Trophoblast cell (in vitro differentiated cells and primary cell): Measurements from ENCODE around the gene PCDHB14.
"Not testable (repeated sequence)": the region's sequence is repeated elsewhere in the genome, so short reads cannot be mapped to it uniquely, and the experiment has no call there.

Source experiments
- DNase-seq, 2 donors: peaks; one replicate each; pipeline ENCODE4 v3.0.0-alpha.2; 2016
- H2AFZ ChIP-seq: 2 replicates; pipeline ENCODE4 v1.6.1; 2013; ENCODE audit warnings: low read length, moderate library complexity, mild to moderate bottlenecking; ENCODE audit not compliant: insufficient read depth, poor library complexity
- H2AK5ac ChIP-seq: 2 replicates; pipeline ENCODE4 v1.6.1; 2013; ENCODE audit warnings: mild to moderate bottlenecking, low read length
- H2BK120ac ChIP-seq: 2 replicates; pipeline ENCODE4 v1.6.1; 2013; ENCODE audit warnings: low read length, mild to moderate bottlenecking, moderate library complexity; ENCODE audit not compliant: insufficient read depth, poor library complexity
- H2BK12ac ChIP-seq: 2 replicates; pipeline ENCODE4 v1.6.1; 2013; ENCODE audit warnings: mild to moderate bottlenecking, low read length, moderate library complexity
- H2BK5ac ChIP-seq: 2 replicates; pipeline ENCODE4 v1.6.1; 2013; ENCODE audit warnings: low read length, low read depth, moderate library complexity, mild to moderate bottlenecking; ENCODE audit not compliant: poor library complexity
- H3K14ac ChIP-seq: 2 replicates; pipeline ENCODE4 v1.6.1; 2013; ENCODE audit warnings: mild to moderate bottlenecking, low read length
- H3K18ac ChIP-seq: 2 replicates; pipeline ENCODE4 v1.6.1; 2013; ENCODE audit warnings: mild to moderate bottlenecking, low read length
- H3K23ac ChIP-seq: 2 replicates; pipeline ENCODE4 v1.6.1; 2013; ENCODE audit warnings: low read length
- H3K27ac ChIP-seq: 2 replicates; pipeline ENCODE4 v1.5.1; 2013; ENCODE audit warnings: low read depth, mild to moderate bottlenecking, inconsistent platforms, low read length, moderate library complexity
- H3K27me3 ChIP-seq: 2 replicates; pipeline ENCODE4 v1.6.1; 2013; ENCODE audit warnings: inconsistent platforms, mild to moderate bottlenecking, low read length, moderate library complexity; ENCODE audit not compliant: insufficient read depth
- H3K36me3 ChIP-seq, 2 experiments: 1 replicate in 1 of 2; 2 replicates in 1 of 2; pipeline ENCODE4 v1.6.1; 2013; ENCODE audit warnings: low read length in 2 of 2, mild to moderate bottlenecking in 2 of 2, moderate library complexity in 1 of 2; ENCODE audit not compliant: insufficient read depth in 2 of 2, control insufficient read depth in 1 of 2
- H3K4ac ChIP-seq: 2 replicates; pipeline ENCODE4 v1.6.1; 2013; ENCODE audit warnings: low read depth, mild to moderate bottlenecking, low read length, moderate library complexity
- H3K4me1 ChIP-seq, 2 experiments: 1 replicate in 1 of 2; 2 replicates in 1 of 2; pipeline ENCODE4 v1.6.1; 2013; ENCODE audit warnings: low read length in 2 of 2, mild to moderate bottlenecking in 2 of 2, moderate library complexity in 1 of 2; ENCODE audit not compliant: insufficient read depth in 2 of 2, control insufficient read depth in 1 of 2
- H3K4me2 ChIP-seq: 2 replicates; pipeline ENCODE4 v1.6.1; 2013; ENCODE audit warnings: inconsistent platforms, mild to moderate bottlenecking, low read length, moderate library complexity
- H3K4me3 ChIP-seq: 2 replicates; pipeline ENCODE4 v1.5.1; 2013; ENCODE audit warnings: mild to moderate bottlenecking, low read depth, low read length, inconsistent platforms
- H3K79me1 ChIP-seq: one replicate; pipeline ENCODE4 v1.6.1; 2013; ENCODE audit warnings: low read length
- H3K79me2 ChIP-seq: 2 replicates; pipeline ENCODE4 v1.6.1; 2013; ENCODE audit warnings: low read length, mild to moderate bottlenecking; ENCODE audit not compliant: control insufficient read depth, insufficient read depth, poor library complexity
- H3K9ac ChIP-seq: 2 replicates; pipeline ENCODE4 v1.6.1; 2013; ENCODE audit warnings: mild to moderate bottlenecking, low read length
- H3K9me3 ChIP-seq: 2 replicates; pipeline ENCODE4 v1.6.1; 2013; ENCODE audit warnings: low read depth, mild to moderate bottlenecking, control low read depth, inconsistent platforms, low read length; ENCODE audit not compliant: insufficient read depth
- H4K12ac ChIP-seq: 2 replicates; pipeline ENCODE4 v1.6.1; 2013; ENCODE audit warnings: low read depth, mild to moderate bottlenecking, low read length, moderate library complexity
- H4K8ac ChIP-seq: 2 replicates; pipeline ENCODE4 v1.6.1; 2013; ENCODE audit warnings: low read depth, mild to moderate bottlenecking, low read length, moderate library complexity
- H4K91ac ChIP-seq: one replicate; pipeline ENCODE4 v1.6.1; 2013; ENCODE audit warnings: low read depth, mild to moderate bottlenecking, low read length, moderate library complexity
- WGBS: extraction: QIAGEN DNeasy Blood & Tissue Kit; methylation state at CpG from one replicate; pipeline ENCODE4 v1.1.7; 2013; ENCODE audit warnings: missing lambda C conversion rate; ENCODE audit not compliant: insufficient read length, insufficient coverage; ENCODE audit errors: extremely low coverage; 5-methylcytosine and 5-hydroxymethylcytosine counted together

Gene PCDHB14

GRCh38 chr5:141210849-141211248 lies 12.3 kb upstream of the PCDHB14 start:
- not testable (repeated sequence) for H3K4me2 ChIP-seq, H3K9me3 ChIP-seq, H3K9ac ChIP-seq, H2BK120ac ChIP-seq, H3K27ac ChIP-seq, H4K8ac ChIP-seq, H3K36me3 ChIP-seq, H2BK12ac ChIP-seq, H3K18ac ChIP-seq, H4K91ac ChIP-seq, H3K4ac ChIP-seq, H2AK5ac ChIP-seq, H3K79me1 ChIP-seq, H3K79me2 ChIP-seq, DNase-seq, H3K14ac ChIP-seq, H3K4me1 ChIP-seq, H3K23ac ChIP-seq, H4K12ac ChIP-seq, H2BK5ac ChIP-seq, H3K27me3 ChIP-seq, H3K4me3 ChIP-seq, H2AFZ ChIP-seq
- WGBS = no CpG with 5 or more reads among the region's 27 CpGs

DNA sequence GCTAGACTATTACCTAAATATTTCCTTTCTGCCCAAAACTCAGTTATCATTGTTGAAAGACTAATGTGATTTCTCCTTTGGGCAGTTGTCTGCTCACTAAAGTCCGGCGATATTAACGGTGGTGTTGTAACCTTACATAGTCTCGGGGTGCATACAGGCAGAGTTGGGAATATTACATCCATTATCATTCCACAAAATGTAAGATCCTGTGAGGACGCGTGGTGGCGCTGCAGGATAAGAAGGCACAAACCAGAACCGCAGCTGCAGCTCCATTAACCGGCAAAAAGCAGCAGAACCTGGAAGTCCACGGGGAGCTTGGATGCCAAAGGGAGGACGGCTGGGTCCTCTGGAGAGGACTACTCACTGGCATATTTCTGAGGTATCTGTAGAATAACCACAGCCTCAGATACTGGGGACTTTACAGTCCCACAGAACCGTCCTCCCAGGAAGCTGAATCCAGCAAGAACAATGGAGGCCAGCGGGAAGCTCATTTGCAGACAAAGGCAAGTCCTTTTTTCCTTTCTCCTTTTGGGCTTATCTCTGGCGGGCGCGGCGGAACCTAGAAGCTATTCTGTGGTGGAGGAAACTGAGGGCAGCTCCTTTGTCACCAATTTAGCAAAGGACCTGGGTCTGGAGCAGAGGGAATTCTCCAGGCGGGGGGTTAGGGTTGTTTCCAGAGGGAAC lies 9.3 kb upstream of the PCDHB14 start, which contains the start of gene PCDHB13:
PCDHB13 (plus strand) TSS at position 264 of the 684 bp plus-strand sequence; CDS start at position 469, 205 bp downstream.
- H4K8ac ChIP-seq, H2AK5ac ChIP-seq, H3K4me1 ChIP-seq, H3K4me2 ChIP-seq, H3K23ac ChIP-seq, H3K9me3 ChIP-seq, H3K18ac ChIP-seq, H3K4ac ChIP-seq, H3K79me1 ChIP-seq, H3K27me3 ChIP-seq, H3K79me2 ChIP-seq, DNase-seq, H2AFZ ChIP-seq, H3K14ac ChIP-seq, H3K9ac ChIP-seq, H4K91ac ChIP-seq, H2BK5ac ChIP-seq, H2BK12ac ChIP-seq, H3K36me3 ChIP-seq, H2BK120ac ChIP-seq, H3K27ac ChIP-seq, H3K4me3 ChIP-seq, H4K12ac ChIP-seq: not testable (repeated sequence)
- no CpG with 5 or more reads among the region's 18 CpGs for WGBS

- H2AFZ ChIP-seq, H4K91ac ChIP-seq, H4K8ac ChIP-seq, H2BK5ac ChIP-seq, H3K36me3 ChIP-seq, H3K9ac ChIP-seq, H2AK5ac ChIP-seq, H3K79me2 ChIP-seq, H3K79me1 ChIP-seq, H3K4me1 ChIP-seq, H2BK120ac ChIP-seq, DNase-seq, H2BK12ac ChIP-seq, H3K4me3 ChIP-seq, H3K14ac ChIP-seq, H3K23ac ChIP-seq, H4K12ac ChIP-seq, H3K27me3 ChIP-seq, H3K4ac ChIP-seq, H3K4me2 ChIP-seq, H3K18ac ChIP-seq, H3K9me3 ChIP-seq, H3K27ac ChIP-seq: not testable (repeated sequence)
- no CpG with 5 or more reads among the region's 12 CpGs for WGBS
Observed at GRCh38 chr5:141214583-141214982, 8.6 kb upstream of the PCDHB14 start.

GRCh38 chr5:141215504-141215903 lies 7.6 kb upstream of the PCDHB14 start:
- H4K12ac ChIP-seq, H3K14ac ChIP-seq, H3K4ac ChIP-seq, H2AK5ac ChIP-seq, H2BK5ac ChIP-seq, H3K18ac ChIP-seq, H2AFZ ChIP-seq, H3K79me1 ChIP-seq, H3K79me2 ChIP-seq, H3K36me3 ChIP-seq, H3K27me3 ChIP-seq, H3K27ac ChIP-seq, H2BK12ac ChIP-seq, H3K9ac ChIP-seq, H3K9me3 ChIP-seq, H3K4me2 ChIP-seq, H3K23ac ChIP-seq, H4K91ac ChIP-seq, H3K4me1 ChIP-seq, H3K4me3 ChIP-seq, H2BK120ac ChIP-seq, DNase-seq, H4K8ac ChIP-seq: not testable (repeated sequence)
- WGBS = no CpG with 5 or more reads among the region's 40 CpGs
